Measurements from ENCODE around the gene NR2F6. TPM values are rescaled to one million over a fixed set of nuclear protein-coding genes. Genes with fewer than 3 reads are reported as not detected.
"Not testable (repeated sequence)": the region's sequence is repeated elsewhere in the genome, so short reads cannot be mapped to it uniquely, and the experiment has no call there.

Gene NR2F6
- total RNA-seq, 4 donors from 2014 or later: 64.9 to 95.8 (median 72.0) TPM

DNA sequence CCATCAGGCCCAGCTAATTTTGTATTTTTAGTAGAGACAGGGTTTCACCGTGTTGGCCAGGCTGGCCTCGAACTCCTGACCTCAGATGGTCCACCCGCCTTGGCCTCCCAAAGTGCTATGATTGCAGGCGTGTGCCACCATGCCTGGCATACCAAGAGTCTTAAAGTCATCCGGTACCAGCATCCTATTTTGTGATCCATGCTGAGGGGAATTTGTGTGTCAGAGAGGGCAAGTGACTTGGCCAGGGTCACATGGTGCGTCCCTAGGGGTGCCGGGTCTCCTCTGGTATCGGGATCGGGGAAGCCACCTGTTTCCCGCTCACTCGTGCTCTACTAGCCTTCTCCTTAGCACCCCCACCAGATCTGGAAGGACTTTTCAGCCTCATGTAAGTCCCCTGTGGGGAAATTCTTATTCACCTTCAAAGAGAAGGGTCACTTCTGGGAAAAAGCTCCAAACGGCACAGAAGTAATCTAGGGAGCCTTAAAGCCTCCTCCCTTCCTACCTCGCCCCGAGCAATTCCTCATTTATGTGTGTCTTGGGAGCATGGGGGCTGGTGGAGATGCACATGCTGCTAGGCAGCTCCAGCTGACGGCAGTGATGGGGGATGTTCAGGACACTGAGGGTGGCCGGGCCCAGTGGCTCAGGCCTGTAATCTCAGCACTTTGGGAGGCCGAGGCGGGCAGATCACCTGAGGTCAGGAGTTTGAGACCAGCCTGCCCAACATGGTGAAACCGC lies 29.9 kb upstream of the NR2F6 start:
- Histone ChIP-seq H3K4me3 (no peak overlapping the region), H3K4me1 (no peaks in the 10 kb centered on the region), H3K27ac (no peak overlapping the region), H3K36me3 (peaks cover 0 to 72% of the 10 kb centered on the region in 2 donors), H3K9me3 (no peaks in the 10 kb centered on the region), H3K27me3 (no peaks in the 10 kb centered on the region)
- no peak for TF ChIP-seq POLR2A (IDR thresholded peaks at IDR 0.05)
- no peak for TF ChIP-seq CTCF (IDR thresholded peaks at IDR 0.05 in 4 of 5, conservative IDR thresholded peaks at IDR 0.05 in 1 of 5)
- in situ Hi-C loops (cut with MboI; ENCODE audit: low sequenced_read_pairs in 4 of 4) (loop anchor here in 3 of 4 donors (5.0 to 25.0 kb wide), 2 partner anchors 208 to 513 kb away; no protein-coding TSS in a partner anchor), intact Hi-C loops (cut with DNase I; ENCODE audit: low total_unique reads) (loop anchor here (10.0 kb wide), 1 partner anchor 471 kb away; no protein-coding TSS in a partner anchor)
- no peak for DNase-seq
- ATAC-seq: no peak

DNA sequence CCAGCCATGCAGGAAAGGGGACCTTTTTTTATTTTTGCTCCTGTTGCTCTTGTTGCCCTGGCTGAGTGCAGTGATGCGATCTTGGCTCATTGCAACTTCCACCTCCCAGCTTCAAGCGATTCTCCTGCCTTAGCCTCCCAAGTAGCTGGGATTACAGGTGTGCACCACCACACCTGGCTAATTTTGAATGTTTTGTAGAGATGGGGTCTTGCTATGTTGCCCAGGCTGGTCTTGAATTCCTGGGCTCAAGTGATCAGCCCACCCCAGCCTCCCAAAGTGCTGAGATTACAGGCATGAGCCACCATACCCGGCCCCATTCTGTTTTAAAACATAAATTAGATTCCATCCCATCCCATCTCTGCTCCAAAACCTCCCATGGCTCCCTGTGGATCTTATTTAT lies 29.2 kb upstream of the NR2F6 start:
- in situ Hi-C loops (cut with MboI; ENCODE audit: low sequenced_read_pairs in 4 of 4) (loop anchor here in 3 of 4 donors (5.0 to 25.0 kb wide), 2 partner anchors 208 to 513 kb away; no protein-coding TSS in a partner anchor), intact Hi-C loops (cut with DNase I; ENCODE audit: low total_unique reads) (loop anchor here (10.0 kb wide), 1 partner anchor 470 kb away; no protein-coding TSS in a partner anchor)
- H3K9me3 ChIP-seq, H3K4me3 ChIP-seq, H3K27ac ChIP-seq, DNase-seq, H3K27me3 ChIP-seq, H3K4me1 ChIP-seq, ATAC-seq: not testable (repeated sequence)
- peaks cover 0 to 78% of the 10 kb centered on the region in 2 donors for H3K36me3 ChIP-seq

- peaks cover 8 to 10% of the 10 kb centered on the region in 2 donors for H3K4me1 ChIP-seq
Measured at GRCh38 chr19:17268754-17269153, 23.0 kb upstream of the NR2F6 start.

GRCh38 chr19:17266975-17267788 lies 21.5 kb upstream of the NR2F6 start, which contains the start of gene BABAM1:
BABAM1 (plus strand) TSS chr19:17267443; CDS start chr19:17268807, 1,364 bp downstream.
- intact Hi-C loops (cut with DNase I; ENCODE audit: low total_unique reads) (loop anchor here (1.0 to 2.0 kb wide), 5 partner anchors 21 to 68 kb away; partner anchors contain the start of genes ANO8, MRPL34, OCEL1 and USE1), in situ Hi-C loops (cut with MboI; ENCODE audit: low sequenced_read_pairs in 4 of 4) (no loop called here)
- DNase-seq: peak; percentile 97
- Histone ChIP-seq H3K27me3 (no peaks in the 10 kb centered on the region), H3K36me3 (peaks cover 0 to 32% of the 10 kb centered on the region in 2 donors), H3K9me3 (no peaks in the 10 kb centered on the region), H3K4me1 (peaks cover 8 to 10% of the 10 kb centered on the region in 2 donors), H3K27ac (peak within 1 kb of the TSS; percentile 77 to 91 (median 86)), H3K4me3 (peak within 1 kb of the TSS; percentile 83 to 92 (median 89))
- TF ChIP-seq POLR2A (IDR thresholded peaks at IDR 0.05) (peak; percentile 17 to 61), CTCF (IDR thresholded peaks at IDR 0.05 in 4 of 5, conservative IDR thresholded peaks at IDR 0.05 in 1 of 5) (no peak)
- peak; percentile 98 to 99 for ATAC-seq

More at GRCh38 chr19:17268754-17269153, 23.0 kb upstream of the NR2F6 start:
- in situ Hi-C loops (cut with MboI; ENCODE audit: low sequenced_read_pairs in 4 of 4) (no loop called here), intact Hi-C loops (cut with DNase I; ENCODE audit: low total_unique reads) (no loop called here)
- H3K4me3 ChIP-seq: no peak overlapping the region
- no peaks in the 10 kb centered on the region for H3K27me3 ChIP-seq
- no peaks in the 10 kb centered on the region for H3K9me3 ChIP-seq
- no peak overlapping the region for H3K27ac ChIP-seq
- TF ChIP-seq POLR2A (IDR thresholded peaks at IDR 0.05): no peak
- TF ChIP-seq CTCF (IDR thresholded peaks at IDR 0.05 in 4 of 5, conservative IDR thresholded peaks at IDR 0.05 in 1 of 5): no peak
- no peak for ATAC-seq
- no peak for DNase-seq
- H3K36me3 ChIP-seq: peaks cover 0 to 45% of the 10 kb centered on the region in 2 donors

All from gastrocnemius medialis (tissue), 4 donors.